IgD-negative memory B cell (primary cell): ENCODE measurements around the gene UBE2Z. TPM values are rescaled to one million over a fixed set of nuclear protein-coding genes. Genes with fewer than 3 reads are reported as not detected.

ENCODE experiments used
- H3K27ac Mint-ChIP-seq, 3 donors: one replicate each; pipeline ENCODE4 v1.8.0; 2020 to 2022; ENCODE audit warnings: mild to moderate bottlenecking in 3 of 3, mixed read lengths in 3 of 3, moderate library complexity in 1 of 3
- H3K27me3 Mint-ChIP-seq: one replicate; pipeline ENCODE4 v1.8.0; 2021; ENCODE audit warnings: mixed read lengths
- H3K36me3 Mint-ChIP-seq: one replicate; pipeline ENCODE4 v1.8.0; 2020; ENCODE audit warnings: mild to moderate bottlenecking, mixed read lengths
- H3K4me1 Mint-ChIP-seq, 3 donors: one replicate each; pipeline ENCODE4 v1.8.0; 2020 to 2022; ENCODE audit warnings: mixed read lengths in 3 of 3, mild to moderate bottlenecking in 1 of 3
- H3K4me3 Mint-ChIP-seq, 4 donors: one replicate each; pipeline ENCODE4 v1.8.0; 2020 to 2022; ENCODE audit warnings: mild to moderate bottlenecking in 4 of 4, mixed read lengths in 4 of 4, moderate library complexity in 3 of 4
- H3K9me3 Mint-ChIP-seq, 3 donors: one replicate each; pipeline ENCODE4 v1.8.0; 2020 to 2021; ENCODE audit warnings: mixed read lengths in 3 of 3, mild to moderate bottlenecking in 1 of 3
- polyA plus RNA-seq: library from polyadenylated mRNA; unstranded; fragments of 300-500 nt; fragmentation: Illumina TruSeq; gene quantifications from one replicate; pipeline ENCODE4 v1.2.3, GENCODE V29; 2021

UBE2Z gene
- polyA plus RNA-seq, 1 donor from 2014 or later, result 58.1 TPM

- Mint-ChIP-seq H3K27me3 (peaks cover 20% of the 10 kb centered on the region), H3K27ac (no peak overlapping the region), H3K9me3 (no peaks in the 10 kb centered on the region), H3K36me3 (peaks cover 2% of the 10 kb centered on the region), H3K4me1 (peaks cover 0 to 2% (median 0%) of the 10 kb centered on the region in 3 donors), H3K4me3 (no peak overlapping the region)
Measured at GRCh38 chr17:48961516-48962233, 53.5 kb downstream of the UBE2Z start.

- no peak overlapping the region for H3K4me3 Mint-ChIP-seq
- H3K27ac Mint-ChIP-seq, result no peak overlapping the region
Measured at GRCh38 chr17:48970224-48970623, 62.0 kb downstream of the UBE2Z start.

GRCh38 chr17:48970865-48971687, 62.9 kb downstream of the UBE2Z start:
- Mint-ChIP-seq H3K27ac (no peak overlapping the region), H3K36me3 (peaks cover 1% of the 10 kb centered on the region), H3K9me3 (no peaks in the 10 kb centered on the region), H3K4me3 (no peak overlapping the region), H3K4me1 (no peaks in the 10 kb centered on the region), H3K27me3 (peaks cover 28% of the 10 kb centered on the region)

More at GRCh38 chr17:48970224-48970623, 62.0 kb downstream of the UBE2Z start:
- Mint-ChIP-seq H3K4me1 (no peaks in the 10 kb centered on the region), H3K9me3 (no peaks in the 10 kb centered on the region), H3K36me3 (peaks cover 1% of the 10 kb centered on the region), H3K27me3 (peaks cover 31% of the 10 kb centered on the region)

- no peaks in the 10 kb centered on the region for H3K36me3 Mint-ChIP-seq
- H3K4me3 Mint-ChIP-seq, result no peak overlapping the region
- H3K27me3 Mint-ChIP-seq, result peaks cover 28% of the 10 kb centered on the region
- no peak overlapping the region for H3K27ac Mint-ChIP-seq
- no peaks in the 10 kb centered on the region for H3K9me3 Mint-ChIP-seq
- H3K4me1 Mint-ChIP-seq, result no peaks in the 10 kb centered on the region
Measured at GRCh38 chr17:48972749-48973097, 64.5 kb downstream of the UBE2Z start.

- Mint-ChIP-seq H3K36me3 (no peaks in the 10 kb centered on the region), H3K4me3 (no peak overlapping the region), H3K27ac (no peak overlapping the region), H3K4me1 (no peaks in the 10 kb centered on the region), H3K27me3 (peaks cover 26% of the 10 kb centered on the region), H3K9me3 (no peaks in the 10 kb centered on the region)
Measured at GRCh38 chr17:48973806-48974205, 65.6 kb downstream of the UBE2Z start.

Other genes starting within 250 kb of the UBE2Z start
- not detected for gene PRAC1, start 185.9 kb upstream of the UBE2Z start, polyA plus RNA-seq
- not detected for gene PRAC2, start 185.2 kb upstream of the UBE2Z start, polyA plus RNA-seq
- not detected for gene HOXB13, start 179.7 kb upstream of the UBE2Z start, polyA plus RNA-seq
- gene TTLL6, start 91.2 kb upstream of the UBE2Z start, polyA plus RNA-seq, result not detected
- gene CALCOCO2, start 77.4 kb upstream of the UBE2Z start, polyA plus RNA-seq, result 138 TPM
- 192 TPM for gene ATP5MC1, start 15.6 kb upstream of the UBE2Z start, polyA plus RNA-seq
- 108 TPM for gene SNF8, start 36.4 kb downstream of the UBE2Z start, polyA plus RNA-seq
- not detected for gene GIP, start 60.2 kb downstream of the UBE2Z start, polyA plus RNA-seq
- not detected for gene IGF2BP1, start 89.0 kb downstream of the UBE2Z start, polyA plus RNA-seq
- gene B4GALNT2, start 224.4 kb downstream of the UBE2Z start, polyA plus RNA-seq, result not detected